Tibial nerve (tissue), 4 donors: Measurements from ENCODE around the gene XYLT1. TPM values are rescaled to one million over a fixed set of nuclear protein-coding genes. Genes with fewer than 3 reads are reported as not detected.

ENCODE experiments used
- DNase-seq, 2 donors: peaks; one replicate each; pipeline ENCODE4 v3.0.0-alpha.2; 2019; ENCODE audit warnings: low spot score in 2 of 2
- H3K27ac ChIP-seq, 4 donors: fragments of 200-600 bp; sonication (generic) in 3 of 4; one replicate each; pipeline ENCODE4 v1.5.1; 2017 to 2019; ENCODE audit warnings: mild to moderate bottlenecking in 1 of 4
- H3K27me3 ChIP-seq, 2 donors: fragments of 200-600 bp; sonication (generic) in 1 of 2; one replicate each; pipeline versions ENCODE4 v1.5.1 to v1.6.0; 2017 to 2019
- H3K36me3 ChIP-seq, 3 donors: fragments of 200-600 bp; sonication (generic); one replicate each; pipeline ENCODE4 v1.5.1; 2018 to 2019
- H3K4me1 ChIP-seq, 4 donors: fragments of 200-600 bp; sonication (generic) in 3 of 4; one replicate each; pipeline ENCODE4 v1.5.1; 2017 to 2019
- H3K4me3 ChIP-seq, 4 donors: fragments of 200-600 bp; sonication (generic) in 3 of 4; one replicate each; pipeline ENCODE4 v1.5.1; 2017 to 2019; ENCODE audit warnings: mild to moderate bottlenecking in 1 of 4, moderate library complexity in 1 of 4
- H3K9me3 ChIP-seq, 4 donors: fragments of 200-600 bp; sonication (generic) in 3 of 4; one replicate each; pipeline ENCODE4 v1.5.1; 2017 to 2019
- CTCF ChIP-seq, 5 experiments: fragments of 200-600 bp in 3 of 5; fragments of 450-650 bp in 2 of 5; sonication (generic) in 3 of 5; IDR thresholded peaks; one replicate each; pipeline ENCODE4 v1.5.1; 2016 to 2019; ENCODE audit warnings: antibody characterized with exemption in 5 of 5, mild to moderate bottlenecking in 3 of 5, moderate library complexity in 2 of 5
- EP300 ChIP-seq, 2 donors: sonication (generic); formaldehyde crosslinking; IDR thresholded peaks; one replicate each; pipeline ENCODE4 v1.6.1; 2017; ENCODE audit warnings: antibody characterized with exemption in 2 of 2, mild to moderate bottlenecking in 1 of 2
- POLR2A ChIP-seq, 2 donors: fragments of 450-650 bp; IDR thresholded peaks; one replicate each; pipeline ENCODE4 v1.6.1; 2017; ENCODE audit warnings: antibody characterized with exemption in 2 of 2, mild to moderate bottlenecking in 2 of 2, moderate library complexity in 2 of 2
- WGBS, 2 donors: methylation state at CpG; one replicate each; pipeline ENCODE4 v1.1.5; 2018; 5-methylcytosine and 5-hydroxymethylcytosine counted together
- total RNA-seq, 4 donors: library from RNA; depleted of rRNA; stranded (reverse); fragments of >200 nt; gene quantifications; one replicate each; pipeline ENCODE4 v1.1.0, GENCODE V29; 2016

Gene XYLT1
- total RNA-seq, 4 donors from 2014 or later = 13.8 to 23.1 (median 14.8) TPM

- Histone ChIP-seq H3K27ac (no peak overlapping the region), H3K4me1 (peaks cover 0 to 32% (median 14%) of the 10 kb centered on the region in 4 donors), H3K36me3 (no peaks in the 10 kb centered on the region), H3K9me3 (no peaks in the 10 kb centered on the region), H3K27me3 (no peaks in the 10 kb centered on the region), H3K4me3 (no peak overlapping the region)
- 81 to 85% methylated on average over 9 of the region's 9 CpGs for WGBS, 2 donors
- DNase-seq = no peak
- TF ChIP-seq POLR2A (IDR thresholded peaks at IDR 0.05) (no peak), CTCF (IDR thresholded peaks at IDR 0.05) (no peak), EP300 (IDR thresholded peaks at IDR 0.05) (no peak)
Measured at GRCh38 chr16:17275076-17276009, 195.4 kb downstream of the XYLT1 start.

GRCh38 chr16:17273142-17273561, 197.6 kb downstream of the XYLT1 start:
- Histone ChIP-seq H3K27me3 (no peaks in the 10 kb centered on the region), H3K9me3 (no peaks in the 10 kb centered on the region), H3K36me3 (no peaks in the 10 kb centered on the region), H3K27ac (no peak overlapping the region), H3K4me1 (peaks cover 0 to 37% (median 15%) of the 10 kb centered on the region in 4 donors), H3K4me3 (no peak overlapping the region)
- WGBS, 2 donors = 48 to 63% methylated on average over 4 of the region's 4 CpGs
- TF ChIP-seq POLR2A (IDR thresholded peaks at IDR 0.05) (no peak), EP300 (IDR thresholded peaks at IDR 0.05) (no peak), CTCF (IDR thresholded peaks at IDR 0.05) (no peak)
- DNase-seq = peak in 1 of 2 donors; percentile 38

- 81 to 83% methylated on average over 10 of the region's 10 CpGs for WGBS, 2 donors
- TF ChIP-seq POLR2A (IDR thresholded peaks at IDR 0.05) (no peak), EP300 (IDR thresholded peaks at IDR 0.05) (no peak), CTCF (IDR thresholded peaks at IDR 0.05) (no peak)
- no peaks in the 10 kb centered on the region for H3K9me3 ChIP-seq
- H3K27me3 ChIP-seq = no peaks in the 10 kb centered on the region
- no peak for DNase-seq
- H3K4me3 ChIP-seq = no peak overlapping the region
- no peaks in the 10 kb centered on the region for H3K36me3 ChIP-seq
- peak overlapping the region in 1 of 4 donors; percentile 29 for H3K27ac ChIP-seq
- H3K4me1 ChIP-seq = peaks cover 0 to 37% (median 15%) of the 10 kb centered on the region in 4 donors
Measured at GRCh38 chr16:17272716-17273115, 198.0 kb downstream of the XYLT1 start.

- WGBS, 2 donors = 32 to 54% methylated on average over 4 of the region's 4 CpGs
- H3K36me3 ChIP-seq = no peaks in the 10 kb centered on the region
- H3K4me3 ChIP-seq = no peak overlapping the region
- no peaks in the 10 kb centered on the region for H3K9me3 ChIP-seq
- peak overlapping the region in 2 of 4 donors; percentile 50 to 65 for H3K27ac ChIP-seq
- H3K4me1 ChIP-seq = peaks cover 0 to 37% (median 15%) of the 10 kb centered on the region in 4 donors
- no peak for TF ChIP-seq CTCF (IDR thresholded peaks at IDR 0.05)
- no peak for TF ChIP-seq EP300 (IDR thresholded peaks at IDR 0.05)
- TF ChIP-seq POLR2A (IDR thresholded peaks at IDR 0.05) = no peak
- no peaks in the 10 kb centered on the region for H3K27me3 ChIP-seq
- peak; percentile 38 to 67 for DNase-seq
Measured at GRCh38 chr16:17271687-17272086, 199.1 kb downstream of the XYLT1 start.

GRCh38 chr16:17270683-17271109, 200.1 kb downstream of the XYLT1 start:
- peaks cover 0 to 35% (median 13%) of the 10 kb centered on the region in 4 donors for H3K4me1 ChIP-seq
- no peak overlapping the region for H3K4me3 ChIP-seq
- WGBS, 2 donors = 54 to 58% methylated on average over 6 of the region's 6 CpGs
- H3K27me3 ChIP-seq = no peaks in the 10 kb centered on the region
- TF ChIP-seq POLR2A (IDR thresholded peaks at IDR 0.05) = no peak
- no peak for TF ChIP-seq EP300 (IDR thresholded peaks at IDR 0.05)
- TF ChIP-seq CTCF (IDR thresholded peaks at IDR 0.05) = no peak
- DNase-seq = no peak
- H3K36me3 ChIP-seq = no peaks in the 10 kb centered on the region
- no peaks in the 10 kb centered on the region for H3K9me3 ChIP-seq
- H3K27ac ChIP-seq = peak overlapping the region in 1 of 4 donors; percentile 1
